IMR-90 (cell line): ENCODE measurements around the gene MRPL58. TPM values are rescaled to one million over a fixed set of nuclear protein-coding genes. Genes with fewer than 3 reads are reported as not detected.
A peak's percentile ranks its signal among the peaks of the same experiment; 100 is the strongest.

Source experiments
- ATAC-seq: fragments of 200-7000 bp; cut with Tn5 transposase; 2 replicates; pipeline ENCODE4 v1.9.1; 2020; ENCODE audit warnings: low read depth, mild to moderate bottlenecking, moderate library complexity
- BruUV-seq: library from RNA; stranded (reverse); fragments of 400-500 nt; replicated peaks from 2 replicates; lab custom pipeline; 2021; lab: Mats Ljungman, UMichigan
- CTCF ChIA-PET: fragments of 300-600 bp; formaldehyde crosslinking; extraction: SDS; loops from one replicate; lab custom pipeline; 2021; ENCODE audit warnings: antibody characterized with exemption; lab: Yijun Ruan, JAX
- POLR2A ChIA-PET: fragments of 300-600 bp; sonication (Branson Sonifier 250); formaldehyde crosslinking; loops from one replicate; lab custom pipeline; 2022; ENCODE audit warnings: antibody characterized with exemption; ENCODE audit not compliant: unreplicated experiment; lab: Charles Lee
- DNase-seq: peaks from one replicate; pipeline ENCODE4 v3.0.0; 2013
- H2AFZ ChIP-seq: replicated peaks from 2 replicates; pipeline ENCODE3; 2013; ENCODE audit warnings: low read length, mild to moderate bottlenecking; ENCODE audit not compliant: poor library complexity
- H2AK5ac ChIP-seq: 2 replicates; pipeline ENCODE4 v1.6.1; 2013; ENCODE audit warnings: low read depth, low read length, inconsistent platforms
- H2AK9ac ChIP-seq: replicated peaks from 2 replicates; pipeline ENCODE3; 2013; ENCODE audit warnings: mild to moderate bottlenecking, low read depth, low read length, moderate library complexity; ENCODE audit not compliant: poor library complexity
- H2BK120ac ChIP-seq: 2 replicates; pipeline ENCODE4 v1.6.1; 2013; ENCODE audit warnings: low read depth, low read length, inconsistent platforms
- H2BK15ac ChIP-seq: 3 replicates; pipeline ENCODE4 v1.6.1; 2013; ENCODE audit warnings: low read depth, low read length, inconsistent platforms
- H2BK20ac ChIP-seq: 2 replicates; pipeline ENCODE4 v1.6.1; 2013; ENCODE audit warnings: low read depth, mild to moderate bottlenecking, inconsistent platforms, low read length, moderate library complexity
- H2BK5ac ChIP-seq: 2 replicates; pipeline ENCODE4 v1.6.1; 2013; ENCODE audit warnings: mild to moderate bottlenecking, low read depth, low read length, inconsistent platforms; ENCODE audit not compliant: poor library complexity, severe bottlenecking
- H3K14ac ChIP-seq: replicated peaks from 2 replicates; pipeline ENCODE4 v1.6.1; 2013; ENCODE audit warnings: low read depth, low read length, inconsistent platforms
- H3K18ac ChIP-seq: 2 replicates; pipeline ENCODE4 v1.6.1; 2013; ENCODE audit warnings: low read depth, low read length, control low read depth
- H3K23ac ChIP-seq: 2 replicates; pipeline ENCODE4 v1.6.1; 2013; ENCODE audit warnings: low read depth, low read length, inconsistent platforms
- H3K27ac ChIP-seq: 2 replicates; pipeline ENCODE4 v1.5.1; 2013; ENCODE audit warnings: mild to moderate bottlenecking, control low read depth, low read length; ENCODE audit not compliant: insufficient read depth
- H3K27me3 ChIP-seq: 2 replicates; pipeline ENCODE4 v1.6.1; 2013; ENCODE audit warnings: low read length; ENCODE audit not compliant: control insufficient read depth, insufficient read depth
- H3K36me3 ChIP-seq: 2 replicates; pipeline ENCODE4 v1.6.1; 2013; ENCODE audit warnings: low read length, mixed read lengths; ENCODE audit not compliant: control insufficient read depth, insufficient read depth
- H3K4ac ChIP-seq: 2 replicates; pipeline ENCODE4 v1.6.1; 2013; ENCODE audit warnings: low read depth, low read length, inconsistent platforms
- H3K4me1 ChIP-seq: 2 replicates; pipeline ENCODE4 v1.6.1; 2013; ENCODE audit warnings: low read length, mixed read lengths; ENCODE audit not compliant: control insufficient read depth, insufficient read depth
- H3K4me2 ChIP-seq: 2 replicates; pipeline ENCODE4 v1.6.1; 2013; ENCODE audit warnings: low read depth, mild to moderate bottlenecking, control low read depth, low read length, moderate library complexity
- H3K4me3 ChIP-seq: 2 replicates; pipeline ENCODE4 v1.5.1; 2013; ENCODE audit warnings: low read depth, mild to moderate bottlenecking, control low read depth, low read length, moderate library complexity; ENCODE audit not compliant: insufficient read depth
- H3K56ac ChIP-seq: 2 replicates; pipeline ENCODE4 v1.6.1; 2013; ENCODE audit warnings: low read length, inconsistent platforms; ENCODE audit not compliant: insufficient read depth; ENCODE audit errors: extremely low read depth
- H3K79me1 ChIP-seq, 2 experiments: 2 replicates each; pipeline ENCODE4 v1.6.1; 2013; ENCODE audit warnings: low read length in 2 of 2, inconsistent platforms in 1 of 2, low read depth in 1 of 2
- H3K9ac ChIP-seq: 2 replicates; pipeline ENCODE4 v1.6.1; 2013; ENCODE audit warnings: low read depth, low read length, control low read depth
- H3K9me1 ChIP-seq: 2 replicates; pipeline ENCODE4 v1.6.1; 2013; ENCODE audit warnings: low read length, inconsistent platforms; ENCODE audit not compliant: insufficient read depth
- H3K9me3 ChIP-seq: 2 replicates; pipeline ENCODE4 v1.6.1; 2013; ENCODE audit warnings: low read length; ENCODE audit not compliant: control insufficient read depth, insufficient read depth
- H4K20me1 ChIP-seq: 2 replicates; pipeline ENCODE4 v1.6.1; 2013; ENCODE audit warnings: low read length, inconsistent platforms; ENCODE audit not compliant: insufficient read depth
- H4K5ac ChIP-seq: 2 replicates; pipeline ENCODE4 v1.6.1; 2013; ENCODE audit warnings: mild to moderate bottlenecking, low read depth, low read length, control low read depth
- H4K8ac ChIP-seq, 2 experiments: 2 replicates each; pipeline ENCODE4 v1.6.1; 2013; ENCODE audit warnings: low read depth in 2 of 2, low read length in 2 of 2, control low read depth in 1 of 2, inconsistent platforms in 1 of 2
- H4K91ac ChIP-seq: 2 replicates; pipeline ENCODE4 v1.6.1; 2013; ENCODE audit warnings: low read depth, low read length, inconsistent platforms; ENCODE audit not compliant: insufficient read depth
- BHLHE40 ChIP-seq: fragments of 150-350 bp; IDR thresholded peaks from 2 replicates; pipeline ENCODE4 v1.6.1; 2016; ENCODE audit warnings: mild to moderate bottlenecking, low read depth, low read length
- CEBPB ChIP-seq: IDR thresholded peaks from 2 replicates; pipeline ENCODE4 v1.6.1; 2012; ENCODE audit warnings: low read depth, low read length, improper control_type of control experiment
- CTCF ChIP-seq: conservative IDR thresholded peaks from 2 replicates; pipeline ENCODE4 v1.5.1; 2012; ENCODE audit warnings: mild to moderate bottlenecking, low read depth, low read length, improper control_type of control experiment
- FOS ChIP-seq: fragments of 150-350 bp; IDR thresholded peaks from 2 replicates; pipeline ENCODE4 v1.6.1; 2016; ENCODE audit warnings: low read depth, low read length
- MAZ ChIP-seq: IDR thresholded peaks from 2 replicates; pipeline ENCODE4 v1.6.1; 2012; ENCODE audit warnings: low read depth, mild to moderate bottlenecking, low read length, improper control_type of control experiment, moderate library complexity, borderline replicate concordance
- MXI1 ChIP-seq: IDR thresholded peaks from 2 replicates; pipeline ENCODE4 v1.6.1; 2012; ENCODE audit warnings: low read depth, mild to moderate bottlenecking, low read length, moderate library complexity, borderline replicate concordance
- NFE2L2 ChIP-seq: fragments of 150-350 bp; IDR thresholded peaks from 2 replicates; pipeline ENCODE4 v1.6.1; 2016; ENCODE audit warnings: low read depth, mild to moderate bottlenecking, low read length
- POLR2A ChIP-seq: IDR thresholded peaks from 2 replicates; pipeline ENCODE4 v1.6.1; 2012; ENCODE audit warnings: mild to moderate bottlenecking, low read depth, low read length
- RCOR1 ChIP-seq: IDR thresholded peaks from 2 replicates; pipeline ENCODE4 v1.6.1; 2012; ENCODE audit warnings: mild to moderate bottlenecking, low read length, improper control_type of control experiment; ENCODE audit not compliant: insufficient replicate concordance
- RFX5 ChIP-seq: IDR thresholded peaks from 2 replicates; pipeline ENCODE4 v1.8.0; 2012; ENCODE audit warnings: low read depth, mild to moderate bottlenecking, low read length, moderate library complexity
- SMC3 ChIP-seq: fragments of 150-350 bp; IDR thresholded peaks from 2 replicates; pipeline ENCODE4 v1.6.1; 2016; ENCODE audit warnings: low read depth, mild to moderate bottlenecking, antibody characterized with exemption, low read length, moderate library complexity
- USF2 ChIP-seq: fragments of 150-350 bp; IDR thresholded peaks from 2 replicates; pipeline ENCODE4 v1.6.1; 2017; ENCODE audit warnings: mild to moderate bottlenecking, antibody characterized with exemption, low read length, low read depth
- WGBS, 2 experiments: methylation state at CpG; one replicate each; pipeline versions ENCODE4 v1.1.5 to v1.1.7; 2013; ENCODE audit warnings: missing lambda C conversion rate in 2 of 2; ENCODE audit not compliant: insufficient read length in 1 of 2; ENCODE audit errors: extremely low coverage in 2 of 2; 5-methylcytosine and 5-hydroxymethylcytosine counted together
- dilution Hi-C: fragments of 300-500 bp; cut with HindIII; formaldehyde crosslinking; loops from one replicate; pipeline ENCODE4 v1.14.3; 2018; ENCODE audit warnings: low sequenced_read_pairs; ENCODE audit not compliant: unreplicated experiment
- in situ Hi-C: fragments of 300-500 bp; cut with MboI; formaldehyde crosslinking; loops from 3 replicates; pipeline ENCODE4 v1.14.3; 2019; ENCODE audit warnings: low sequenced_read_pairs, inconsistent platforms, mixed read lengths
- intact Hi-C: fragments of 100-400 bp; cut with micrococcal nuclease; formaldehyde crosslinking; loops from 2 replicates; pipeline ENCODE4 v1.10.0; 2022
- polyA plus RNA-seq, 3 experiments: library from polyadenylated mRNA; depleted of rRNA; stranded (reverse); fragments of >200 nt; gene quantifications; 2 replicates each; pipeline ENCODE4 v1.2.3, GENCODE V29; 2012; ENCODE audit warnings: low replicate concordance in 1 of 3
- total RNA-seq: library from RNA; depleted of rRNA; stranded (reverse); fragments of >200 nt; gene quantifications from 2 replicates; pipeline ENCODE4 v1.2.3, GENCODE V29; 2012

MRPL58 gene
- total and polyA plus RNA-seq, 2 of the 4 experiments (the other 2 are of a cell fraction): 42.5 to 53.0 TPM

- TF ChIP-seq USF2: no peak
Observed at GRCh38 chr17:75032720-75033280, 20.3 kb downstream of the MRPL58 start (continued).

- peak overlapping the region; percentile 70 for H3K4me3 ChIP-seq
- peak overlapping the region; percentile 100 for H2AFZ ChIP-seq
- no peak overlapping the region for H3K56ac ChIP-seq
- H3K4me2 ChIP-seq: peak overlapping the region; percentile 79
- no peak overlapping the region for H2BK20ac ChIP-seq
- intact Hi-C loops (loop anchor here (1.0 kb wide), 2 partner anchors 21 to 46 kb away; partner anchors contain the start of genes CDR2L and MRPL58), dilution Hi-C loops (no loop called here), in situ Hi-C loops (no loop called here)
- 2% methylated on average over 8 of the region's 36 CpGs; no CpG with 5 or more reads in 1 of the 2 experiments for WGBS, 2 experiments
- no peak overlapping the region for H3K27ac ChIP-seq
- H3K9me3 ChIP-seq: peaks cover 4% of the 10 kb centered on the region; the same call in 1 of the 2 replicates
- no TSS peak for BruUV-seq
- H4K20me1 ChIP-seq: peaks cover 10% of the 10 kb centered on the region
- H3K27me3 ChIP-seq: no peaks in the 10 kb centered on the region
- no peak overlapping the region for H4K8ac ChIP-seq
- no peak overlapping the region for H4K91ac ChIP-seq
- H3K36me3 ChIP-seq: peaks cover 3% of the 10 kb centered on the region
- ChIA-PET POLR2A (interaction anchor here (0.5 kb wide), 1 partner anchor 45 kb away, joined by 4 read pairs; no protein-coding TSS in a partner anchor), CTCF (no interaction called here)
- peaks cover 2% of the 10 kb centered on the region for H3K4me1 ChIP-seq
- H3K9me1 ChIP-seq: peaks cover 13% of the 10 kb centered on the region; the same call in 1 of the 2 replicates
- peak overlapping the region; percentile 17 for H2AK9ac ChIP-seq
- H3K14ac ChIP-seq: no peak overlapping the region
- no peak overlapping the region for H3K4ac ChIP-seq
- H2BK120ac ChIP-seq: no peak overlapping the region
- no peak overlapping the region for H3K9ac ChIP-seq
- ATAC-seq (peak; percentile 61), DNase-seq (peak; percentile 90)
- 0 out of 4 replicates have a peak, but pooled peaks cover 0 to 4% of the 10 kb centered on the region in 2 experiments for H3K79me1 ChIP-seq
- no peak overlapping the region for H2BK5ac ChIP-seq
- H2AK5ac ChIP-seq: no peak overlapping the region
- H3K23ac ChIP-seq: no peak overlapping the region
- H2BK15ac ChIP-seq: no peak overlapping the region
- no peak overlapping the region for H4K5ac ChIP-seq
- H3K18ac ChIP-seq: no peak overlapping the region
- peak; percentile 72 for TF ChIP-seq BHLHE40
- no peak for TF ChIP-seq RFX5
- TF ChIP-seq MXI1: no peak; the same call in 1 of the 2 replicates
- TF ChIP-seq SMC3: no peak
- 0 out of 2 replicates have a peak, but pooled peaks have one; percentile 2 for TF ChIP-seq NFE2L2
- TF ChIP-seq MAZ: 0 out of 2 replicates have a peak, but pooled peaks have one; percentile 15
- no peak for TF ChIP-seq POLR2A
- 0 out of 2 replicates have a peak, but pooled peaks have one; percentile 10 for TF ChIP-seq CTCF
- TF ChIP-seq RCOR1: peak; percentile 75
- TF ChIP-seq FOS: peak; percentile 70
- TF ChIP-seq CEBPB: no peak
Observed at GRCh38 chr17:75033346-75034235, 21.1 kb downstream of the MRPL58 start.
